ENCODE data around the gene WDR89.
"Not testable (repeated sequence)": the region's sequence is repeated elsewhere in the genome, so short reads cannot be mapped to it uniquely, and the experiment has no call there.

WDR89 gene

DNA sequence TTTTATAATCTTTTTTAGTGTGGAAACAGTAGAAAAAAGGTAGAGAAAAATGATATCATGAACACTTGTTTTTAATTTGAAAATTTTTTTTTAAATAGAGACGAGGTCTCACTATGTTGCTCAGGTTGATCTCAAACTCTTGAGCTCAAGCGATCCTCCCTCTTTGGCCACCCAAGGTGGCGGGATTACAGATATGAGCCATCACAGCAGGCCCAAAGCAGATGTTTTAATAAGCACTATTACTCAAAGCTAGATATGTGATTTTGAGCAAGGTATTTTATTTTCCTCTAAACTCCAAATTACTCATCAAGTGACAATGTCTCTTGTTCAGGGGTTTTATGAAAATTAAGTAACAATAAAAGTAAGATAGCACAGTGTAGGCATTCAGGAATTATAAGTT, 10.7 kb upstream of the WDR89 start:
- no peak for DNase-seq

DNA sequence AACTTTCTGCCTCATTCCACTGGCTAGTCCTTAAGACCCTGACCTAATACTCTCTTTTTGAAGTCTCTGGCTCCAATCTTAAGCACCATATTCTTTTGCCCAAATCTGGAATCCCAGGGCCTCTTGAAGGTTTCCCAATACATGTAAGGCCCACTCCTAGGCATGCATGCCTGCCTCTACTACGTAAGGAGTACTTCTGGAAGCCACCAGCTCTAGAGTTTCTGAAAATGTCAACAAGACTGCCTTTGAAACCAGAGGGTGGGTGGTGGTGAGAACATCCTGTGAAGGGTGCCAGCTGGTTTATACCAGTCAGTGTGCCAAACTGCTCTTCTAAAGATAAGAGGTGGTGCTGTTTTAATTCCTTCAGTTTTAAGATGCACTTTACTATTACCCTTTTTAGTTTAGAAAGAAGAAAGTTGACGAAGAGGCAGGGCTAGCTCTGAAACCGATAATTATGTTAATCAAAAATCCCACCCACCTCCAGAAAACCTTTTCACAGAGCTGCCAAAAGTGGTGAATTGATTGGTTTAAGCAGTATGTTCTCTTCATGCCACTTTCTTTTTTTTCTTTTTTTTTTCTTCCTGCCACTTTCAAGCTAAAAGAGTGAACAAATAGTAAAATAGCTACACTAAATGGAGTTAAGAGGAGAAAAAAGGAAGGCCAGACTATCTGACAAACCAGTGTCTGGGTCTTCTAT, 8.7 kb upstream of the WDR89 start:
- peak in 2 of 4 experiments; percentile 34 to 52 for DNase-seq

DNA sequence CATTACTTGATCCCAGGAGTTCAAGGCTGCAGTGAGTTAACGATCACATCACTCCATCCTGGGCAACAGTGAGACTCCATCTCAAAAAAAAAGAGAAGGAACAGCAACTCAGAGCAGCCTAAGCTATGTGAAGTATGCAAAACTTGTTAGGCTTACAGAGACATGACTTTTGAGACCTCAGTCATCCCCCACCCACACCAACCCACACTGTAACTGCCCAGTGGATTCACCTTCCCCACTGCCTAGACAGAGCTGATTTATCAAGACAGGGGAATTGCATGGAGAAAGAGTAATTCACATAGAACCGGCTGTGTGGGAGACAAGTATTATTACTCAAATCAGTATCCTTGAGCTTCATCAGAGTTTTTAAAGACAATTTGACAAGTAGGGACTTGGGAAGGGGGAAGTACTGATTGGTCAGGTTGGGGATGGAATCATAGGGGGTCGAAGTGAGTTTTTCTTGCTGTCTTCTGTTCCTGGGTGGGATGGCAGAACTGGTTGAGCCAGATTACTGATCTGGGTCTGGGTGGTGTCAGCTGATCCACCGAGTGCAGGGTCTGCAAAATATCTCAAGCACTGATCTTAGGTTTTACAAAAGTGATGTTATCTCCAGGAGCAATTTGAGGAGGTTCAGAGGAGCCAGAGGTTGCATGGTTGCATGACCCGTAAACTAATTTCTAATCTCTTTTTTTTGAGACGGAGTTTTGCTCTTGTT, 6.2 kb upstream of the WDR89 start:
- DNase-seq, result no peak

DNA sequence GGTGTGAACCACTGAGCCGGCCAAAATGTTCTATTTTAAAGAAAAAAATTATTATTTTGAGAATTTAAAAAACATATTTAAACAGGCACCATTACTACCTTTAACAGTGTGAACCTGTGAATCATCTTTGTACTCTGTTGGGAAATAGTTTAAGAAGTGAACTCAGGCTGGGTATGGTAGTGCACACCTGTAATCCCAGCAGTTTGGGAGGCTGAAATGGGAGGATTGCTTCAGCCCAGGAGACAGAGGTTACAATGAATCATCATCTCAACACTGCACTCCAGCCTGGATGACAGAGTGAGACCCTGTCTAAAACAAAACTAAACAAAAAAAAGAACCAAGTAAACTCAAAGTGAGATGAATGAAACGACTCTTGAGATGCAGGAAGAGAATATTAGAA, 3.1 kb upstream of the WDR89 start:
- no peak for DNase-seq

DNA sequence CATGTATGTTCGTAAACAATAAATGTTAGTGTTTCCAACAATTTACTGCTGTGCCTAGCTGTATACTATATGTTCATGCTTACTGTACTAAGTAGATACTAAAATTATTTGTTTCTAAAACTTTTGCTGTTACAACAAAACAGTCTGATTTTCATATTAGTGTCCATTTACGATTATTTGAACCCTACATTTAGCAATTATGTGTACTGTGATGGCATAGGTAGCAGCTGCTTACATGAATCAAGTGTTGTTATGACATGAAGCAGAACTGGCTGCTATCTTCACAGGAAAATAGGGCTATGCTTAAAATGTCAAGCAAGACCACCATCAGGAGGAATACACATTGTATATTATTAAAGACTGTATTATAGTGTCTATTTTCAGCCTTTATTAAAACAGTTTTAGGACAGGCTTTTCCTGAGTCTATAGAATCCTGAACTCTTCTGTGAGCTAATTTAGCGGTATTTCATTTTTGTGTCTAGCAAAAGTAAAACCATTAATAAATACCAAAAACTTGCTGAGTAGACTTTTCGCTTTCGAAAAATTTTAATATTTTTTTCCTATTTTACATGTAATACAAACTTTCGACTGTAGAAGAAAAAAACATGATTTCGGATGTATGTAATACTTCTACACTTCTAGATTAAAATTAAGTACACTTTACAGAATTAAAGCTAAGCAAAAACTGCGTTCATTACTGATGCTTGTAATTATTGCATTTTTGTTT, 1.1 kb upstream of the WDR89 start:
- DNase-seq, result no peak

DNA sequence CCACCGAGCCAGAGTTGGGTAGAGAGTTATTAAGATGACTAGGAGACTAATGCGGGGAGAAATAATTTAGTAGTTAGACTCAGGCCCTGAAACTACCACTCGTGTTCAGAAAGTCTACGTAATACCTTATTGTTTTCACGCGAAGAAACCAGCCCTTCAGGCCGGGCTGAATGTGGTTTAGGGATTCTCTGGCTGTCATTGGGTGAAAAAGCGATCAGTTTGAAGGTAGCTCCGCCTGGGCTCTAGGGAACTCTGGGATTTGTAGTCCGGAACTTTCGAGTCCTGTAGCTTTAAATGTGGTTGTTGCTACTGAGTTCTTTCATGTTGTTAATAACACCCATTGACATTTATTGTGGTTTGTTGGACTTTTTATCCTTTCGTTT, 549 bp upstream of the WDR89 start:
- peak; percentile 33 to 60 (median 60) for DNase-seq

DNA sequence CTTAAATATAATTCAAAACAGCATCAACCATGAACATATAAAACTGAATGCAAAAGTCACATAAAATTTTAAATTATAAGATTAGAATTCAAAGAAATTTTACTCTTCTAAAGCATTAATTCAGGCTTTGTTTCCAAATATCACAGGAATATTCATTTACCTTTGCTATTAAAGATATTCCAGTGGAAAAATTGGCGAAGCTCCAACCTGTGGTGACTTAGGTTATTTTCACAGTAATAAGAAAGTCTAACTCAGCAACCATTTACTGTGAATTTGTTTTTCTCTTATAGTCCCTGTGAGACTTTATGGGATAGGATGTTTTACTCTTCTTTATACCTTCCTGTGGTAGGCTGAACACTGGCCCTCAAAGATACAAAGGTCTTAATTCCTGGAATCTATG, 3.2 kb downstream of the WDR89 start:
- DNase-seq, result no peak

DNA sequence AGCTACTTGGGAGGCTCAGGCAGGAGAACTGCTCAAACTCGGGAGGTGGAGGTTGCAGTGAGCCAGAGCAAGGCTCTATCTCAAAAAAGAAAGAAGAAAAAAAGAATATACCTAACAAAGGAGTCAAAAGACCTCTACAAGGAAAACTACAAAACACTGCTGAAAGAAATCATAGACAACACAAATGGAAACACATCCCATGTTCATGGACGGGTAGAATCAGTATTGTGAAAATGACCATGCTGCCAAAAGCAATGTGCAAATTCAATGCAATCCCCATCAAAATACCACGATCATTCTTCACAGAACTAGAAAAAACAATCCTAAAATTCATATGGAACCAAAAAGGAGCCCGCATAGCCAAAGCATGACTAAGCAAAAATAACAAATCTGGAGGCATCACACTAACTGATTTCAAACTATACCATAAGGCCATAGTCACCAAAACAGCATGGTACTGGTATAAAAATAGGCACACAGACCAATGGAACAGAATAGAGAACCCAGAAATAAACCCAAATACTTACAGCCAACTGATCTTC, 5.5 kb downstream of the WDR89 start:
- not testable (repeated sequence) for DNase-seq

DNA sequence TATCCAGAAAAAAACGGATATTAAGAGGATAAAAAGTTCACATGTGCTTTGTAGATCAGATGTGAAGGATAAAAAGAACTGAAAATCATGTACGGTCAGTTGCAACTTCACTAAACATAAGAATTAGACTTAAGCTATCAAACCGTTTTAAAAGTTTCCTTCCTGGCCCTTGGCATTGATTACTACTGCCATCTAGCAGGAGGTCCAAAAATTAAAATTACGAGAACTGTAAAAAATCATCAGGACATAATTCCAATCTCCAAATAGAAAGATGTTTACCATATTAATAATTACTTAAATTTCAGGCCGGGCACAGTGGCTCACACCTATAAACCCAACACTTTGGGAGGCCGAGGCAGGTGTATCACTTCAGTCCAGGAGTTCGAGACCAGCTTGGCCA, 7.9 kb downstream of the WDR89 start:
- no peak for DNase-seq

DNA sequence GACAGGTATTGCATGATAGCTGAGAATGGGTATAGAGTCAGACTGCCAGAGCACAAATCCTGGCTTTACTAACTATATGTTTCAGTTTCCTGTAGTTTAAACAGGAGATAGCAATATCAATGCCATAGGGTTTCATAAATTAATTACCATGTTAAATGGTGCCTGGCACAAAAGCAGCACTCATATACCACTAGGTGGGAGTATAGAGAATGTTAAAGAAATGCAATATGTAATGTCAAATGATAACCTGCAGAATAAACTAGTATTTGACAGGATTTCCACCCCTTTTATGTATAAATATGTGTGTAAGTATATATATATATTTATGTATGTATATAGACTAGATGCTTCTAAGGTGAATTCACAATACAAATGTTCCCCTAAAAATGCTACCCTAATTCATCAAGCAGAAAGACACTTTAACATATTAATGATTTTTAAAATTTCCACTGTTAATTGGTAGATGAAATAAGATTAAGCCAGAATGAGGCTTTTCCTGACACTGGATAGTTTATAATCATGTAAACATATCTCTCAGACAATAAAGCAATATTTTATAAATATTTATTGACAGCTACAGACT, 8.6 kb downstream of the WDR89 start:
- DNase-seq, result no peak

DNA sequence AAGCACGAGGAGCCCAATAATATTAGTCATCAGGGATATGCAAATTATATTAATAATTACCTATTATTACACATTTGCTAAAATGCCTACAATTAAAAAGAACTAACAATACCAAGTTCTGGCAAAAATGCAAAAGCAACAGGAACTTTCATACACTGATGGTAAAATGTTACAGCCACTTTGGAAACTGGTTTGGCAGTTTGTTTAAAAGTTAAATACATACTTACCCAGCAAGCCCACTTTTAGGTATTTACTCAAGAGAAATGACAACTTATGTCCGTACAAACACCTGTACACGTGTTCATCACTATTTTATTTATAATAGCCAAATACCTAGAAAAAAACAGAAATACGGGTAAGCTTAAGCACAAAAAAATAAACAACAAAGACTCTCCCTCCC, 17.0 kb downstream of the WDR89 start:
- no peak for DNase-seq

DNA sequence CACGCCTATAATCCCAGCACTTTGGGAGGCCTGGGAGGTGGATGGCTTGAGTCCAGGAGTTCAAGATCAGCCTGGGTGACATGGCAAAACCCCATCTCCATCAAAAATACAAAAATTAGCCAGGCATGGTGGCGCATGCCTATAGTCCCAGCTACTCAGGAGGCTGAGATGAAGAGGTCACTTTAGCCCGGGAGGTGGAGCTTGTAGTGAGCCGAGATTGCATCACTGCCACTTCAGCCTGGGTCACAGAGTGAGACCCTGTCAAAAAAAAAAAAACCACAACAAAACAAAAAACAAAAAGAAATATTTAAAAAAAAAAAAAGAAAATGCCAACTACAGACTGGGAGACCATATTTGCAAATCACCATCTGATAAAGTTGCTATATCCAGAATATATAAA, 17.5 kb downstream of the WDR89 start:
- no peak for DNase-seq

DNA sequence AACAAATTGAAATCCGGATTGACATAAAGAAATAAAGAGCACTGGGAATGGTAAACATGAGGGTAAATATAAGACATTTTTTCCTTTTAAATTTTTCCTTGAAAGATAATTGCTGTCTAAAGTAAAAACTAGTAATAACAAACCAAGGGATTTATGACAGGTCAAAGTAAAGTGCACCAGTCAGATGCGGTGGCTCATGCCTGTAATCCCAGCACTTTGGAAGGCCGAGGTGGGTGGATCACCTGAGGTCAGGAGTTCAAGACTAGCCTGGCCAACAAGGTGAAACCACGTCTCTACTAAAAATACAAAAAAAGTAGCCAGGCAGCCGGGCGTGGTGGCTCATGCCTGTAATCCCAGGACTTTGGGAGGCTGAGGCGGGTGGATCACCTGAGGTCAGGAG, 19.7 kb downstream of the WDR89 start:
- not testable (repeated sequence) for DNase-seq

DNA sequence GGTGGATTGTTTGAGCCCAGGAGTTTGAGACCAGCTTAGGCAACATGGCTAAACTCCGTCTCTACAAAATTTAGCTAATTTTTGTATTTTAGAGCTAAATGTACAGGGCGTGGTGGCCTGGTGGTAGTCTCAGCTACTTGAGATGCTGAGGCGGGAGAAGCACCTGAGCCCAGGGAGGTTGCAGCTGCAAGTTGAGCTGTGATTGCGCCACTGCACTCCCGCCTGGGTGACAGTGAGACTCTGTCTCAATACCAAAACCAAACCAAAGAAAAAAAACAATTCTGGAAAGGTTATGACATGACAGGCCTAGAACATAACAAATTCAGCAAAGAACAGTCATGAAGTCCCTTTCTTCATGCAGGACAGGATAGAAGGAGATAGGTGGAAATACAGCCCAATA, 25.7 kb downstream of the WDR89 start:
- no peak for DNase-seq

DNA sequence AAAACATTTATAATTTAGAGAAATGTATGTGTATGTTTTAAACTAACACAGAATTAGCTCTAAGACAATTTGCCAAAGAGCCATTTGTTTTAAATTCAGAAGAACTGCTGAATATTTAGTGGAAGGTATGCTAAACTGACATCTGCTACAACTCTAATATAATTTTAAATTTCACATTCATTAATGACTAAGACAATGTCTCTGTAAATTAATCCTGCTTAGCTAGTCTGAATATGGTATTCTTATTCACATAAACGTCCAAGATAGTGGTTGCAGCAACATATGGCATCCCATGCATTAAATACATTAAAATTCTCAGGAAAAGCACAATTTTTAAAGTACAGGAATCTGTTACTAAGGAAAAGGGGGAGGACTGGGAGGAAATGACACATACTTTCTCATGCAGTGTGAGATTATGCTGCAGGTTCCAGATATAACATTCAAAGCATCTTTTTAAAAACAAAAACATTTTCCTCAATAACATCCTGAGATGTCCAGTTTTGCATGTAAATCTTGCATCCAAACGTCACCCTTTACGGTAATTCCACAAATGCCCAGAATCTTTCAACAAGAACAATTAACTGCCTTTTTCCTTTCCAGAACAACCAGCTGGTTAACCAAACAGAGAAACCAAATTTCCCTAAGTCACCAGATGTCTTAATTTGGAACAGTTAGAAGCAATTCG, 26.9 kb downstream of the WDR89 start:
- DNase-seq, result no peak

DNA sequence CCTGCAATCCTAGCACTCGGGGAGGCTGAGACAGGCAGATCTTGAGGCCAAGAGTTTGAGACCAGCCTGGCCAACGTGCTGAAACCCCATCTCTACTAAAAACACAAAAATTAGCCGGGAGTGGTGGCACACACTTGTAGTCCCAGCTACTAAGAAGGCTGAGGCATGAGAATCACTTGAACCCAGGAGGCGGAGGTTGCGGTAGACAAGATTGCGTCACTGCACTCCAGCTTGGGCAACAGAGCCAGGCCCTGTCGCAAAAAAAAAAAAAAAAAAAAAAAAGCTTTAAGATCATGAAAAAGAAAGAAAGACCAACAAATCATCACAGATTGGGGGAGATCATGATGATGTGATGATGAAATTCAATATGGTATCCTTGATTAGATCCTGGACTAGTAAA, 30.6 kb downstream of the WDR89 start:
- DNase-seq, result no peak

DNA sequence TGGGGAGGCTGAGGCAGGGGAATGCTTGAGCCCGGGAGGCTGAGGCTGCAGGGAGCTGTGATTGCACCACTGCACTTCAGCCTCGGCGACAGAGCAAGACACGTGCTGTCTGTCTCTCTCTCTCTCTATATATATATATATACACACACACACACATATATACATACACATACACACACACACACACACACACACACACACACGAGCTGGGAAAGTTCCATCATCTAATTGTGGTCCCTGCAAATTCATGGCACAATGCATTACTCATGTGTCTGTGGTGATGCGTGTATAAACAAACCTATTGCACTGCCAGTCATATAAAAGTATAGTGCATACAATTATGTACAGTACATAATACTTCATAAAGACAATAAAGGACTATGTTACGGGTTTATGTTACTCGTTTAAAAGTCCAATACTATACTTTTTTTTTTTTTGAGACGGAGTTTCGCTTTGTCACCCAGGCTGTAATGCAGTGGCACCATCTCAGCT, 36.6 kb downstream of the WDR89 start:
- DNase-seq, result no peak

DNA sequence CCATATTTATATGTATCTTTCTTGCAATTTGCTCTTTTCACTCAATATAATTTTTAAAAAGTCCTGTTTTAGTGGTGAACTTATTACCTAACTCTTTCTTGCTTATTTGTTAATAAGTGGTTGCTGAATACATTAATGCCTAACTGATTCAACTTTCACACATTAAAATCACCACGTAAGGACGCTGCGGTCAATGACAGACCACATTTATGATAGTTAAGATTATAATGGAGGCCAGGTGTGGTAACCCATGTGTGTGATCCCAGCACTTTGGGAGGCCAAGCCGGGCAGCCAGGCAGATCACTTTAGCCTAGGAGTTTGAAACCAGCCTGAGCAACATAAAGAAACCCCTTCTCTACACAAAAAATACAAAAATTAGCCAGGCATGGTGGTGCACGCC, 37.0 kb downstream of the WDR89 start:
- DNase-seq, result no peak

DNA sequence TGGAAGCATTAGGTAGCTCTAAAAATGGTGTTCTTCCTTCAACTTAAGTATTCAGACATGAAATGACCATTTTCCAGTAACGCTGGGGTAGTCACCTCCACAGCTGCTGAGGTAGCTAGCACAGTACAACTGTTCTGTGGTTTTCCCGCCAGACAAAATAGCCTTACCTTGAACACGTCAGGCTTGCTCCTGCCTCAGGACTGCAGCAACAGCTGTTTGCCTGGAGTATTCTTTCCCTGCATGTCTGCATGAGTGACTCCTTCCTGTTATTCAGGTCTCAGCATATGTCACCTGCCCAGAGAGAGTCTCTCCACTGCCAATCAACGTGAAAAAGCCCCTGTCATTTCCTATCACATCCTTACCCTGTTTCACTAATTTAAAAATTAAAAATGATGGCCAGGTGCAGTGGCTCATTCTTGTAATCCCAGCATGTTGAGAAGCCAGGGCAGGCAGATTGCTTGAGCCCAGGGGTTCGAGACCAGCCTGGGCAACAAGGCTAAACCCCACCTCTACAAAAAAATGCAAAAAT, 37.9 kb downstream of the WDR89 start:
- DNase-seq, result no peak

DNA sequence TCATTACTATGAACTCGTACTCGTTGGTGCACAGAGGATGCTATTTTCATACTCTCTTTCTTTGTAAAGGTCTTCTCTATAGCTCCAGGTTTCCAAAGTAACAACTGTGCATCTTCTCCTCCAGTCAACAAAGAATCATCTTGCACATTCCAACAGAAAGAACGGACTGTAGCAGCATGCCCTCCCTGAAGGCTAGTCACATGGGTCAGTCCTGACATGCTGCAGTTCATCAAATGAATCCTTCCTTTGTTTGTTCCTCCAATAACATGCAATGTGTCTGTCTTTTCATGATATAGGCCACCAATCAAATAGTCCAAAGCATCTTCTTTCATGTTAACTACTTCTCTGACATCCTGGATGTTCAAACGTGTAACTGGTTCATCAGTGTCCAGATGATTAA, 42.9 kb downstream of the WDR89 start:
- DNase-seq, result no peak

DNA sequence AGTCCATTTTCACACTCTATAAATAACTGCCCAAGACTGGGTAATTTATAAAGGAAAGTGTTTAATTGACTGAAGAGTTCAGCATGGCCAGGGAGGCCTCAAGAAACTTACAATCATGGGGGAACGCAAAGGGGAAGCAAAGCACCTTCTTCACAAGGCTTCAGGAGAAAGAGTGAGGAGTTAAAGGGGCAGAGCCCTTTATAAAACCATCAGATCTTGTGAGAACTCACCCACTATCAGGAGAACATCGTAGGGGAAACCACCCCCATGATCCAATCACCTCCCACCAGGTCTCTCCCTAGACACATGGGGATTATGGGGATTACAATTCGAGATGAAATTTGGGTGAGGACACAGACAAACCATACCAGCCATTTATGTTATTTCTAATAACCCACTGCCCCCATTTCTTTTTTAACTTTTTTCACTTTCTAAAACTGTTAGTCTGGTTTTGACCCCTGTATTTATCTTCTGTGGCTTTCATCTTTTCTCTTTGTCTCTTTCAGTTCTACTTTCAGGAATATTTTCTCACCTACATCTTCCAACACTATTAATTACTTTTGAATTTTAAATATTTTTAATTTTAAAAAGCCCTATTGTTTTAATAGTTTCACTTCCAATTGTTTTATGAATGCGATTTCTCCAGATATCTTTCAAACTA, 44.5 kb downstream of the WDR89 start:
- no peak for DNase-seq

All from activated CD4-positive, CD25-positive, alpha-beta regulatory T cell (primary cell).